HepG2 (cell line): Measurements from ENCODE around the gene PITHD1. TPM values are rescaled to one million over a fixed set of nuclear protein-coding genes. Genes with fewer than 3 reads are reported as not detected.

Experiments used
- ATF7 ChIP-seq, 2 experiments: fragments of 450-650 bp in 1 of 2; sonication (generic) in 1 of 2; formaldehyde crosslinking in 1 of 2; IDR thresholded peaks; 2 replicates each; pipeline versions ENCODE4 v1.4.0 to v1.6.1; 2016 to 2020; ENCODE audit warnings: antibody characterized with exemption in 1 of 2, mild to moderate bottlenecking in 1 of 2, missing genetic modification reagents in 1 of 2
- CBX5 ChIP-seq: sonication (generic); formaldehyde crosslinking; IDR thresholded peaks from 2 replicates; pipeline ENCODE4 v1.4.0; 2020; ENCODE audit warnings: missing genetic modification reagents, borderline replicate concordance
- FOXO1 ChIP-seq: sonication (generic); formaldehyde crosslinking; IDR thresholded peaks from 2 replicates; pipeline ENCODE4 v1.4.0; 2020; ENCODE audit warnings: missing genetic modification reagents
- GABPB1 ChIP-seq: IDR thresholded peaks from 2 replicates; pipeline ENCODE4 v1.6.1; 2016; ENCODE audit warnings: mild to moderate bottlenecking, missing genetic modification reagents, moderate library complexity, missing compliant biosample characterization
- MAZ ChIP-seq, 2 experiments: sonication (generic) in 1 of 2; formaldehyde crosslinking in 1 of 2; IDR thresholded peaks; 2 replicates each; pipeline versions ENCODE4 v1.5.0 to v1.6.1; 2012 to 2020; ENCODE audit warnings: low read depth in 2 of 2, mild to moderate bottlenecking in 2 of 2, borderline replicate concordance in 1 of 2, improper control_type of control experiment in 1 of 2, low read length in 1 of 2, missing genetic modification reagents in 1 of 2, moderate library complexity in 1 of 2
- MBD4 ChIP-seq: IDR thresholded peaks from 2 replicates; pipeline ENCODE4 v1.6.1; 2012; ENCODE audit warnings: low read length, inconsistent platforms, borderline replicate concordance
- MIER2 ChIP-seq: IDR thresholded peaks from 2 replicates; pipeline ENCODE4 v1.6.1; 2016; ENCODE audit warnings: missing biosample characterization, missing genetic modification reagents
- SIN3B ChIP-seq: fragments of 150-350 bp; IDR thresholded peaks from 2 replicates; pipeline ENCODE4 v1.6.1; 2014; ENCODE audit warnings: low read length
- ZFP37 ChIP-seq: sonication (generic); formaldehyde crosslinking; IDR thresholded peaks from 2 replicates; pipeline ENCODE4 v1.4.0; 2020; ENCODE audit warnings: missing genetic modification reagents, borderline replicate concordance
- ZMYM4 ChIP-seq: sonication (generic); formaldehyde crosslinking; IDR thresholded peaks from 2 replicates; pipeline ENCODE4 v1.8.1; 2023; ENCODE audit warnings: mild to moderate bottlenecking, missing genetic modification reagents
- ZNF136 ChIP-seq: sonication (generic); formaldehyde crosslinking; IDR thresholded peaks from 2 replicates; pipeline ENCODE4 v1.8.1; 2022; ENCODE audit warnings: low read depth, mild to moderate bottlenecking, moderate library complexity, missing genetic modification reagents
- polyA plus RNA-seq, 8 experiments: library from polyadenylated mRNA; depleted of rRNA in 3 of 8; stranded (reverse) in 7 of 8; unstranded in 1 of 8; fragments of >200 nt; fragmentation: Illumina TruSeq in 4 of 8; extraction: Trizol in 4 of 8; gene quantifications; 2 replicates each; pipeline versions ENCODE4 v1.2.1 to v1.2.3, GENCODE V29; 2011 to 2016; ENCODE audit warnings: low read depth in 4 of 8, missing spikeins in 1 of 8, mixed read lengths in 1 of 8; ENCODE audit not compliant: insufficient read depth in 1 of 8
- total RNA-seq, 5 experiments: library from RNA; depleted of rRNA; stranded (reverse); fragments of >200 nt; fragmentation: Illumina TruSeq; extraction: Trizol; gene quantifications; 2 replicates each; pipeline ENCODE4 v1.2.3, GENCODE V29; 2016; ENCODE audit warnings: low read depth in 1 of 5
- TF ChIP-seq, protein P1 (sequence below): sonication (generic); formaldehyde crosslinking; IDR thresholded peaks from 2 replicates; pipeline ENCODE4 v1.4.0; 2020; ENCODE audit warnings: missing genetic modification reagents
- TF ChIP-seq, protein P2 (sequence below): sonication (generic); formaldehyde crosslinking; IDR thresholded peaks from 2 replicates; pipeline ENCODE4 v1.8.0; 2022; ENCODE audit warnings: missing genetic modification reagents, mild to moderate bottlenecking, inconsistent platforms, borderline replicate concordance
- TF ChIP-seq, protein P3 (sequence below): sonication (generic); formaldehyde crosslinking; IDR thresholded peaks from 2 replicates; pipeline ENCODE4 v1.4.0; 2020; ENCODE audit warnings: missing genetic modification reagents, borderline replicate concordance
- TF ChIP-seq, protein P4 (sequence below): sonication (generic); formaldehyde crosslinking; IDR thresholded peaks from 2 replicates; pipeline ENCODE4 v1.5.1; 2020; ENCODE audit warnings: mild to moderate bottlenecking, missing genetic modification reagents, moderate library complexity
- TF ChIP-seq, protein P5 (sequence below): sonication (generic); formaldehyde crosslinking; IDR thresholded peaks from 2 replicates; pipeline ENCODE4 v1.5.0; 2020; ENCODE audit warnings: missing genetic modification reagents, mild to moderate bottlenecking, borderline replicate concordance
- TF ChIP-seq, protein P6 (sequence below): sonication (generic); formaldehyde crosslinking; IDR thresholded peaks from 2 replicates; pipeline ENCODE4 v1.8.1; 2023; ENCODE audit warnings: mild to moderate bottlenecking, inconsistent platforms, moderate library complexity, missing genetic modification reagents, borderline replicate concordance

PITHD1 gene
- total and polyA plus RNA-seq, 2 of the 13 experiments (the other 11 are each of a cell fraction or from before 2014, with no cell fraction given) = 28.0 to 37.3 TPM

DNA sequence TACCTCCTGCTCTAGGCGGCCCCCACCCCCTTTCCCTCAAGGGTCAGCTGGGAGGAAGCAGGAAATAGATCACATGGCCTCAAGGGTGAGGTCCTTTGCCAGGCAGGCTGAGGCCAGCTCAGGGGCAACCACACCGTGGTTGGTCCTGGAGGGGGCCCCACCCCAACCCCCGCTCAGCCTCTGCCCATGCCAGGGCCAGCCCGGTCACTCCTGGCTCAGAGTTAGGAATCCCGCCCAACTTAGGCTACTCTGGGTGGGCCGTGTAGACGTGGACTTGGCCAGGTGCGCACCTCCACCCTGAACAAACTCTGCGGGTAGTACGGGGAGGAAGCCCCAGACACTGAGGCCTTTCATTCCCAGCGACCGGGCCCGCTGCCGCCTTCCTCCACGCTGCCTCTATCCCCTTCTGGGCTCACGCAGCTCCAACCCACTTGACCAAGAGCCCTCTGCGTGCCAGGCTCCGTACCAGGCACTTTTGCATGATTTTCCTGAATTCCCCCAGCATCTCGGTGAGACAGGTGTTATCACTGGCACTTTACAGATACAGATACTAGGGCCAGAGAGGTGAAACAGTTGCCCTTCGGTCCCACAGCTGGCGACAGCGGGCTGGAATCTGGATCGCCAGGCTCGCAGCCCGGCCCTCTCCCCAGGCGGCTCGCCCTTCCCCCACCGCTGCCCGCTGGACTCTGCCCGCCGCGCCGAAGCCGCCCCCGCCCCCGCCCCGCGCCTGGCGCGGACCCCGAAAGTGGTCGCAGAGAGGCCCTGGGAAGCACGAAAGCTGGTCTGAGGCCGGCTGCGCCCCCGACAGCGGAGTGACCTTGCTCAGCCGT, 21.6 kb downstream of the PITHD1 start (continued):
- TF ChIP-seq, protein P1, sequence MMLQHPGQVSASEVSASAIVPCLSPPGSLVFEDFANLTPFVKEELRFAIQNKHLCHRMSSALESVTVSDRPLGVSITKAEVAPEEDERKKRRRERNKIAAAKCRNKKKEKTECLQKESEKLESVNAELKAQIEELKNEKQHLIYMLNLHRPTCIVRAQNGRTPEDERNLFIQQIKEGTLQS (CRISPR knock-in tag) = no peak
- TF ChIP-seq ATF7 (IDR thresholded peaks at IDR 0.05) (no peak), ATF7 (CRISPR knock-in tag; IDR thresholded peaks at IDR 0.05) (no peak), MAZ (IDR thresholded peaks at IDR 0.05; ENCODE audit: borderline replicate concordance, low read depth, low read length) (no peak), MAZ (CRISPR knock-in tag; IDR thresholded peaks at IDR 0.05; ENCODE audit: low read depth) (no peak), MBD4 (no peak), SIN3B (no peak), MIER2 (CRISPR knock-in tag) (no peak), FOXO1 (CRISPR knock-in tag) (no peak), GABPB1 (CRISPR knock-in tag) (peak; percentile 74), ZMYM4 (CRISPR knock-in tag) (no peak), ZFP37 (CRISPR knock-in tag) (no peak), CBX5 (CRISPR knock-in tag) (no peak; the same call in 1 of the 2 replicates), ZNF136 (no peak)
- TF ChIP-seq, protein P2, sequence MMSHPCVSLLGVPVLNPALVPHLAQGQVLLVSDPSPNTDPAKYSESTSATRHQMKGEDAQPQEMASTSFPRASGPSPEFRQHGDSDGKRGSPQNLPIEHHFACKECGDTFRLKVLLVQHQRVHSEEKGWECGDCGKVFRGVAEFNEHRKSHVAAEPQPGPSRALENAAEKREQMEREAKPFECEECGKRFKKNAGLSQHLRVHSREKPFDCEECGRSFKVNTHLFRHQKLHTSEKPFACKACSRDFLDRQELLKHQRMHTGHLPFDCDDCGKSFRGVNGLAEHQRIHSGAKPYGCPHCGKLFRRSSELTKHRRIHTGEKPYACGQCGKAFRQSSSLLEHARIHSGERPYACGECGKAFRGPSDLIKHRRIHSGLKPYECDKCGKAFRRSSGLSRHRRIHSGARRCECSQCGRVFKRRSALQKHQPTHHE (CRISPR knock-in tag) = no peak
- TF ChIP-seq, protein P3, sequence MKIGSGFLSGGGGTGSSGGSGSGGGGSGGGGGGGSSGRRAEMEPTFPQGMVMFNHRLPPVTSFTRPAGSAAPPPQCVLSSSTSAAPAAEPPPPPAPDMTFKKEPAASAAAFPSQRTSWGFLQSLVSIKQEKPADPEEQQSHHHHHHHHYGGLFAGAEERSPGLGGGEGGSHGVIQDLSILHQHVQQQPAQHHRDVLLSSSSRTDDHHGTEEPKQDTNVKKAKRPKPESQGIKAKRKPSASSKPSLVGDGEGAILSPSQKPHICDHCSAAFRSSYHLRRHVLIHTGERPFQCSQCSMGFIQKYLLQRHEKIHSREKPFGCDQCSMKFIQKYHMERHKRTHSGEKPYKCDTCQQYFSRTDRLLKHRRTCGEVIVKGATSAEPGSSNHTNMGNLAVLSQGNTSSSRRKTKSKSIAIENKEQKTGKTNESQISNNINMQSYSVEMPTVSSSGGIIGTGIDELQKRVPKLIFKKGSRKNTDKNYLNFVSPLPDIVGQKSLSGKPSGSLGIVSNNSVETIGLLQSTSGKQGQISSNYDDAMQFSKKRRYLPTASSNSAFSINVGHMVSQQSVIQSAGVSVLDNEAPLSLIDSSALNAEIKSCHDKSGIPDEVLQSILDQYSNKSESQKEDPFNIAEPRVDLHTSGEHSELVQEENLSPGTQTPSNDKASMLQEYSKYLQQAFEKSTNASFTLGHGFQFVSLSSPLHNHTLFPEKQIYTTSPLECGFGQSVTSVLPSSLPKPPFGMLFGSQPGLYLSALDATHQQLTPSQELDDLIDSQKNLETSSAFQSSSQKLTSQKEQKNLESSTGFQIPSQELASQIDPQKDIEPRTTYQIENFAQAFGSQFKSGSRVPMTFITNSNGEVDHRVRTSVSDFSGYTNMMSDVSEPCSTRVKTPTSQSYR (CRISPR knock-in tag) = peak; percentile 94
- TF ChIP-seq, protein P4, sequence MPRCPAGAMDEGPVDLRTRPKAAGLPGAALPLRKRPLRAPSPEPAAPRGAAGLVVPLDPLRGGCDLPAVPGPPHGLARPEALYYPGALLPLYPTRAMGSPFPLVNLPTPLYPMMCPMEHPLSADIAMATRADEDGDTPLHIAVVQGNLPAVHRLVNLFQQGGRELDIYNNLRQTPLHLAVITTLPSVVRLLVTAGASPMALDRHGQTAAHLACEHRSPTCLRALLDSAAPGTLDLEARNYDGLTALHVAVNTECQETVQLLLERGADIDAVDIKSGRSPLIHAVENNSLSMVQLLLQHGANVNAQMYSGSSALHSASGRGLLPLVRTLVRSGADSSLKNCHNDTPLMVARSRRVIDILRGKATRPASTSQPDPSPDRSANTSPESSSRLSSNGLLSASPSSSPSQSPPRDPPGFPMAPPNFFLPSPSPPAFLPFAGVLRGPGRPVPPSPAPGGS (CRISPR knock-in tag) = peak; percentile 64
- TF ChIP-seq, protein P5, sequence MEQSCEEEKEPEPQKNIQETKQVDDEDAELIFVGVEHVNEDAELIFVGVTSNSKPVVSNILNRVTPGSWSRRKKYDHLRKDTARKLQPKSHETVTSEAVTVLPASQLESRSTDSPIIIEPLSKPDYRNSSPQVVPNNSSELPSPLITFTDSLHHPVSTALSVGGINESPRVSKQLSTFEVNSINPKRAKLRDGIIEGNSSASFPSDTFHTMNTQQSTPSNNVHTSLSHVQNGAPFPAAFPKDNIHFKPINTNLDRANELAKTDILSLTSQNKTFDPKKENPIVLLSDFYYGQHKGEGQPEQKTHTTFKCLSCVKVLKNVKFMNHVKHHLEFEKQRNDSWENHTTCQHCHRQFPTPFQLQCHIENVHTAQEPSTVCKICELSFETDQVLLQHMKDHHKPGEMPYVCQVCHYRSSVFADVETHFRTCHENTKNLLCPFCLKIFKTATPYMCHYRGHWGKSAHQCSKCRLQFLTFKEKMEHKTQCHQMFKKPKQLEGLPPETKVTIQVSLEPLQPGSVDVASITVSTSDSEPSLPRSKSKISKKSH (CRISPR knock-in tag) = no peak
- TF ChIP-seq, protein P6, sequence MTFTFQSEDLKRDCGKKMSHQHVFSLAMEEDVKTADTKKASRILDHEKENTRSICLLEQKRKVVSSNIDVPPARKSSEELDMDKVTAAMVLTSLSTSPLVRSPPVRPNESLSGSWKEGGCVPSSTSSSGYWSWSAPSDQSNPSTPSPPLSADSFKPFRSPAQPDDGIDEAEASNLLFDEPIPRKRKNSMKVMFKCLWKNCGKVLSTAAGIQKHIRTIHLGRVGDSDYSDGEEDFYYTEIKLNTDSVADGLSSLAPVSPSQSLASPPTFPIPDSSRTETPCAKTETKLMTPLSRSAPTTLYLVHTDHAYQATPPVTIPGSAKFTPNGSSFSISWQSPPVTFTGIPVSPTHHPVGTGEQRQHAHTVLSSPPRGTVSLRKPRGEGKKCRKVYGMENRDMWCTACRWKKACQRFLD = no peak
